ENCODE results near the gene NOX4. TPM values are rescaled to one million over a fixed set of nuclear protein-coding genes. Genes with fewer than 3 reads are reported as not detected.
"Not testable (repeated sequence)": the region's sequence is repeated elsewhere in the genome, so short reads cannot be mapped to it uniquely, and the experiment has no call there.

Gene NOX4
- total RNA-seq, 2 experiments from 2014 or later = not detected

- Mint-ChIP-seq H3K27me3 (no peaks in the 10 kb centered on the region), H3K27ac (no peak overlapping the region), H3K9me3 (no peaks in the 10 kb centered on the region), H3K4me1 (no peaks in the 10 kb centered on the region), H3K4me3 (no peak overlapping the region), H3K36me3 (no peaks in the 10 kb centered on the region)
- no peak for DNase-seq
- POLR2A ChIA-PET = no interaction called here
- ATAC-seq (ENCODE audit: low read depth) = no peak
Observed at GRCh38 chr11:89405629-89406028, 85.5 kb downstream of the NOX4 start.

GRCh38 chr11:89391654-89392053 lies 99.5 kb downstream of the NOX4 start:
- DNase-seq; H3K27me3 Mint-ChIP-seq; H3K27ac Mint-ChIP-seq; ATAC-seq (ENCODE audit: low read depth); POLR2A ChIA-PET; H3K36me3 Mint-ChIP-seq; H3K4me1 Mint-ChIP-seq; H3K4me3 Mint-ChIP-seq; H3K9me3 Mint-ChIP-seq: not testable (repeated sequence)

GRCh38 chr11:89387501-89387900 lies 103.7 kb downstream of the NOX4 start:
- H3K36me3 Mint-ChIP-seq; DNase-seq; H3K27ac Mint-ChIP-seq; H3K4me1 Mint-ChIP-seq; H3K27me3 Mint-ChIP-seq; H3K4me3 Mint-ChIP-seq; ATAC-seq (ENCODE audit: low read depth); POLR2A ChIA-PET; H3K9me3 Mint-ChIP-seq: not testable (repeated sequence)

DNA sequence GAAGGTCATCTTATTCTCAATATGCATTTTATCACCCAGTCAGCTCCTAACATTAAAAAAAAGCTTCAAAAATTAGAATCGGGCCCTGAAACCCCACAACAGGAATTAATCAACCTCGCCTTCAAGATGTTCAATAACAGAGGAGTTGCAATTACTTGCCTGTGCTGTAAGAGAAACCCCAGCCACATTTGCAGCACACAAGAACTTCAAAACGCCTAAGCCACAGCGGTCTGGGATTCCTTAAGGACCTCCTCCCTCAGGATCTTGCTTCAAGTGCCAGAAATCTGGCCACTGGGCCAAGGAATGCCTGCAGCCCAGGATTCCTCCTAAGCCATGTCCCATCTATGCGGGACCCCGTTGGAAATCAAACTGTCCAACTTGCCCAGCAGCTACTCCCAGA lies 108.2 kb downstream of the NOX4 start:
- H3K4me3 Mint-ChIP-seq; H3K27ac Mint-ChIP-seq; POLR2A ChIA-PET; H3K9me3 Mint-ChIP-seq; H3K27me3 Mint-ChIP-seq; ATAC-seq (ENCODE audit: low read depth); H3K4me1 Mint-ChIP-seq; DNase-seq; H3K36me3 Mint-ChIP-seq: not testable (repeated sequence)

DNA sequence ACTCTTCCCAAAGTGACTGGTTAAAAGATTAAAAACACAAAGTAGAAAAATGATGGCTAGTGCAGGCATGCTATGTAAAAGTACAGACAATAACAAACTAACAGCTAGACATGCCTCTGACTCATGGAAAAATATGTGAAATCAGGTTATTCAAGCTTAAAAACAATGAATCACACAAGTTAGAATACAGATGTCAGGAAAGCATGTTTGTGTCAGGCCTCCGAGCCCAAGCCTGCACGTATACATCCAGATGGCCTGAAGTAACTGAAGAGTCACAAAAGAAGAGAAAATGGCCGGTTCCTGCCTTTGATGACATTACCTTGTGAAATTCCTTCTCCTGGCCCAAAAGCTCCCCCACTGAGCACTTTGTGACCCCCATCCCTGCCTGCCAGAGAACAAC lies 110.1 kb downstream of the NOX4 start:
- no peaks in the 10 kb centered on the region for H3K36me3 Mint-ChIP-seq
- no peak overlapping the region for H3K27ac Mint-ChIP-seq
- POLR2A ChIA-PET = no interaction called here

DNA sequence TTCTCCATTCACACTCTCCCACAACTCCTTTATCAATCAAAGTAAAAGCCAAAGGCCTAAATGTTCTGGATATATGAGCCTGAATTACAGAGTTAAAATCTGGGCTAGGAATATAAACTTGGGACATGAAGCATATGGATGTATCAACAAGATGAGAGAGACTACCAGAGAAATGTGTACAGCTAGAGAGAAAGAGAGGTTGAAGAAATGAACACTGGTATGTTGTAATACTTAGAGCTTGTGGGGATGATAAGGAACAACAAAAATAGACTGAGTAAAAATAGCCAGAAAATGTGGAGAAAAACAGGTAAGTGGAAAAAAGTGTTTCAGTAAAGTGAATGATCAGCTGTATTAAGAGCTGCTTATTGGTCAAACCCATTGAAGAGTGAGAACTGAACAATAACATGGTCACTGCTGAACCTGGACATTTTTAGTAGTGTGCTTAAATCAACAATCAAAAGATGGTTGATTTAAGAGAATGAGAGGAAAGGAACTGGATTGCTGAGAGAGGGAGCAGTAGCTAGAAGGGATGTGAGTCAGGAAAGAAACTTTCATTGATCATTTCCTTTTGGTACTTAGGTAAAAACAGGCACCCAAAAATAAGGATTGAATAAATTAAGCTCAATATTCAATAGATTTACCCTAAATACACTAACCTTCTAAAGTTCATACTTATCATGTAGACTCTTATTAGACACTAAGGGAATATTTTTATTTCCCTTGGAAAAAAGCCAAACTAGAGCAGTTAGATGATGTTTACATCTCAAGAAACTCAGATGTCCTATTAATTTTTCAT lies 111.0 kb downstream of the NOX4 start:
- H3K9me3 Mint-ChIP-seq; H3K27ac Mint-ChIP-seq; H3K36me3 Mint-ChIP-seq; POLR2A ChIA-PET; H3K4me1 Mint-ChIP-seq; ATAC-seq (ENCODE audit: low read depth); DNase-seq; H3K27me3 Mint-ChIP-seq; H3K4me3 Mint-ChIP-seq: not testable (repeated sequence)

More for the DNA sequence above, 110.1 kb downstream of the NOX4 start:
- Mint-ChIP-seq H3K4me3 (no peak overlapping the region), H3K27me3 (no peaks in the 10 kb centered on the region), H3K4me1 (no peaks in the 10 kb centered on the region), H3K9me3 (peaks cover 1% of the 10 kb centered on the region)
- ATAC-seq (ENCODE audit: low read depth) = no peak
- no peak for DNase-seq

GRCh38 chr11:89378986-89379385 lies 112.2 kb downstream of the NOX4 start:
- ATAC-seq (ENCODE audit: low read depth); H3K9me3 Mint-ChIP-seq; DNase-seq; H3K4me1 Mint-ChIP-seq; H3K36me3 Mint-ChIP-seq; H3K27ac Mint-ChIP-seq; POLR2A ChIA-PET; H3K27me3 Mint-ChIP-seq; H3K4me3 Mint-ChIP-seq: not testable (repeated sequence)

- H3K27me3 Mint-ChIP-seq; H3K4me1 Mint-ChIP-seq; POLR2A ChIA-PET; H3K36me3 Mint-ChIP-seq; H3K27ac Mint-ChIP-seq; ATAC-seq (ENCODE audit: low read depth); H3K9me3 Mint-ChIP-seq; DNase-seq; H3K4me3 Mint-ChIP-seq: not testable (repeated sequence)
Observed at GRCh38 chr11:89369356-89369755, 121.8 kb downstream of the NOX4 start.

DNA sequence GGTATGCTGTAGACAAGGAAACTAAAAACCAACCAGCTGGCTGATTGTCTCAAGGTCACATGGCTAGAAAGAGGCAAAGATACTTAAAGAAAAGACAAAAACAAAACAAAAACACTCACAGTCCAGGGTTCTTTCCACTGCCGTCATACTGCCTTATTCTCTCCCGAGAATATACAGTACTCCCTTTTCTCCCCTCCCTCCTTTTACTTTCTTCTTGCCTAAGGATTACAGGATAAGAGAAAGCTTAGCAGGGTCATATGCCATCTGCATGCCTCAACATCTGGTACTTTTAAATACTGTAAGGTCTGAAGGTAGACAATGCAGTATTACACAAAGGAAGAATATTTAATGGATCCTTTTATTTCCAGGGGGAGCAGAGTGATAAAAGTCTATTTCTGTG lies 126.3 kb downstream of the NOX4 start:
- POLR2A ChIA-PET; H3K4me3 Mint-ChIP-seq; H3K27ac Mint-ChIP-seq; DNase-seq; H3K36me3 Mint-ChIP-seq; H3K27me3 Mint-ChIP-seq; H3K9me3 Mint-ChIP-seq; H3K4me1 Mint-ChIP-seq; ATAC-seq (ENCODE audit: low read depth): not testable (repeated sequence)

GRCh38 chr11:89361734-89362133 lies 129.4 kb downstream of the NOX4 start:
- Mint-ChIP-seq H3K4me3 (no peak overlapping the region), H3K27ac (no peak overlapping the region), H3K9me3 (no peaks in the 10 kb centered on the region), H3K27me3 (no peaks in the 10 kb centered on the region), H3K4me1 (no peaks in the 10 kb centered on the region), H3K36me3 (no peaks in the 10 kb centered on the region)
- DNase-seq (no peak), ATAC-seq (ENCODE audit: low read depth) (no peak)
- POLR2A ChIA-PET = no interaction called here

DNA sequence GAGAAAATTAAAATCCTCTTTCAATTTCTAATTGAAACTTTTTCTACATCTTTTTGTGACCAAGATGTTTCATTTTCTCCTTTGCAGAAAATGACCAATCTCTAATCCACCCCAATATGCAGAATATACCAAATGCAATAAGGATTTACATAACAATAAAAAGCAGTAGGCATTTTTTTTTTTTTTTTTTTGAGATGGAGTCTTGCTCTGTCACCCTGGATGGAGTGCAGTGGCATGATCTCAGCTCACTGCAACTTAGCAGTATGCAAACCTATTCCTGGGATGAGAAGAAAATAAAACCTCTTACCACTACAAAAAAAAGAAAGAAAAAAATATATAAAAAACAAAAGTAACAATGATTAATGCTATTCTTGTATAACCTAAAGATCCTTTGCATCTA lies 132.0 kb downstream of the NOX4 start:
- H3K27ac Mint-ChIP-seq; H3K4me1 Mint-ChIP-seq; H3K9me3 Mint-ChIP-seq; H3K36me3 Mint-ChIP-seq; DNase-seq; H3K27me3 Mint-ChIP-seq; H3K4me3 Mint-ChIP-seq; POLR2A ChIA-PET; ATAC-seq (ENCODE audit: low read depth): not testable (repeated sequence)

DNA sequence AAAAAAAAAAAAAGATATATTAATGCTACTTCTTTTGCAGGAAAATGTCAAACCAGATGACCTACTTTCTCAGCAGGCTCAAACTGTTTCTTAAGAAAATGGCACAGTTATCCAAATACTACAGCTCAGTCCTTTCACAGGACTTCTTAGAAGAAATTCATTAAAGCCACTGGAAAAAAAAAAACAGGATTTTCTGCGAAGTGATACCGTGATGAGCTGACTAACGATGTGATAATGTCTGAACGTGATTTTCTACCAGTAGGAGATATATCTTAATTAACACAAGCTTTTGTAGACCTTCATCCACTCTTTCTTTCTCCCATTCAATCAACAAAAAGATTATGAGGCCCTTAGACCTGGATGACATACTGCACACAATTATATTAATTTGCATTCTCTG lies 132.4 kb downstream of the NOX4 start:
- Mint-ChIP-seq H3K27me3 (no peaks in the 10 kb centered on the region), H3K9me3 (no peaks in the 10 kb centered on the region), H3K4me1 (no peaks in the 10 kb centered on the region), H3K4me3 (no peak overlapping the region), H3K27ac (no peak overlapping the region), H3K36me3 (no peaks in the 10 kb centered on the region)
- POLR2A ChIA-PET = no interaction called here
- ATAC-seq (ENCODE audit: low read depth) (no peak), DNase-seq (no peak)

GRCh38 chr11:89355646-89356045 lies 135.5 kb downstream of the NOX4 start:
- H3K27ac Mint-ChIP-seq = no peak overlapping the region
- H3K4me1 Mint-ChIP-seq = no peaks in the 10 kb centered on the region
- no peaks in the 10 kb centered on the region for H3K36me3 Mint-ChIP-seq
- no peak for DNase-seq
- H3K27me3 Mint-ChIP-seq = no peaks in the 10 kb centered on the region
- POLR2A ChIA-PET = no interaction called here
- H3K4me3 Mint-ChIP-seq = no peak overlapping the region
- ATAC-seq (ENCODE audit: low read depth) = no peak
- H3K9me3 Mint-ChIP-seq = no peaks in the 10 kb centered on the region

DNA sequence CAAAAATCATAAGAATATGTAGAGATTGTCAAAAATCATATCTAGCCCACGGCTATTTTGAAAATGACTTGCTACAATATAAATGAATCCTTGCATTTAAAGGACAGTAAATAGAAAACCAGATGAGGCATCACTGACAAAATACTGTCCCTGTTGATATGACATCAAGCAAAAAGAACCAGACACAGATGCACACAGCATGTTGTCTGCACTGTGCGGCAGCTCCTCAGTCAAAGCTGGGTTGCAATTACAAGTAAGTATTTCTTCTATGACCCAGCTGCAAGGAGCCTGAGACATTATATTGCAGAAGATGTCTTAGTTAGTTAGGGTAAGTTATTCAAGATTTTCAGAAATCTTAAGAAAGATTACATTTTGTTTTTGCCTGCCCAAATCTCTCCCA lies 136.7 kb downstream of the NOX4 start:
- H3K27me3 Mint-ChIP-seq; H3K9me3 Mint-ChIP-seq; H3K36me3 Mint-ChIP-seq; ATAC-seq (ENCODE audit: low read depth); H3K27ac Mint-ChIP-seq; H3K4me1 Mint-ChIP-seq; H3K4me3 Mint-ChIP-seq; DNase-seq; POLR2A ChIA-PET: not testable (repeated sequence)

DNA sequence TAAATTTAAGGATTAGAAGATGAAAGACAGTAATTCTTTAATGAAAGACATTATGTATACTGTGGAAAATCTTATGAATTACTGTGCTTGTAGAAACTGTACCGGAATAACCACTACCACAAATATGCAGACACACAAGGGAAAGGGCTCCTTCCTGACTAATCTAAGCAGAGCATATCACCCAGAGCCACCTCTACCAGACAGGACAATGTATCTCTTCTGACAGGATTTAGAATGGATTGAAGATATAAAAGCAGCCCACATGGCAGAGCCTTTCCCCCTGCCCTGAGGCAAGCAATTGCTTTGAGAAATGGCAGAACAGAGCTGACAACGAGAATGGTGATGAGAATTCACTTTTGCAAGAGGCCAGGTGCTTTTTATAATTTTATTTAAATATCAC lies 144.1 kb downstream of the NOX4 start:
- ATAC-seq (ENCODE audit: low read depth) = no peak
- Mint-ChIP-seq H3K4me3 (no peak overlapping the region), H3K36me3 (no peaks in the 10 kb centered on the region), H3K4me1 (no peaks in the 10 kb centered on the region), H3K27me3 (no peaks in the 10 kb centered on the region), H3K9me3 (no peaks in the 10 kb centered on the region), H3K27ac (no peak overlapping the region)
- POLR2A ChIA-PET = no interaction called here
- no peak for DNase-seq

All from activated naive CD8-positive, alpha-beta T cell treated with anti-CD3 and anti-CD28 coated beads, Interleukin-2, amount 10 ng/mL, durations not matched to agents 7 days and 5 days (primary cell).